ENCODE results near the gene ACTN4. TPM values are rescaled to one million over a fixed set of nuclear protein-coding genes. Genes with fewer than 3 reads are reported as not detected.

ACTN4 gene
- total and polyA plus RNA-seq, 2 donors (not counting 1 experiment from before 2014, with no cell fraction given): 127 to 683 TPM

GRCh38 chr19:38713865-38714264 is 66.4 kb downstream of the ACTN4 start:
- H3K79me2 ChIP-seq (ENCODE audit: control insufficient read depth, insufficient read depth, low read length): peaks cover 40% of the 10 kb centered on the region
- no peak for DNase-seq (ENCODE audit: low read depth in 2 of 2)
- no peak overlapping the region for H2AFZ ChIP-seq (ENCODE audit: low read length)
- no peak overlapping the region for H3K4me2 ChIP-seq (ENCODE audit: extremely low read depth, insufficient read depth, low read length)
- H3K4me1 ChIP-seq (ENCODE audit: control insufficient read depth, extremely low read depth, insufficient read depth, low read length): peaks cover 49% of the 10 kb centered on the region
- TF ChIP-seq, protein P1, sequence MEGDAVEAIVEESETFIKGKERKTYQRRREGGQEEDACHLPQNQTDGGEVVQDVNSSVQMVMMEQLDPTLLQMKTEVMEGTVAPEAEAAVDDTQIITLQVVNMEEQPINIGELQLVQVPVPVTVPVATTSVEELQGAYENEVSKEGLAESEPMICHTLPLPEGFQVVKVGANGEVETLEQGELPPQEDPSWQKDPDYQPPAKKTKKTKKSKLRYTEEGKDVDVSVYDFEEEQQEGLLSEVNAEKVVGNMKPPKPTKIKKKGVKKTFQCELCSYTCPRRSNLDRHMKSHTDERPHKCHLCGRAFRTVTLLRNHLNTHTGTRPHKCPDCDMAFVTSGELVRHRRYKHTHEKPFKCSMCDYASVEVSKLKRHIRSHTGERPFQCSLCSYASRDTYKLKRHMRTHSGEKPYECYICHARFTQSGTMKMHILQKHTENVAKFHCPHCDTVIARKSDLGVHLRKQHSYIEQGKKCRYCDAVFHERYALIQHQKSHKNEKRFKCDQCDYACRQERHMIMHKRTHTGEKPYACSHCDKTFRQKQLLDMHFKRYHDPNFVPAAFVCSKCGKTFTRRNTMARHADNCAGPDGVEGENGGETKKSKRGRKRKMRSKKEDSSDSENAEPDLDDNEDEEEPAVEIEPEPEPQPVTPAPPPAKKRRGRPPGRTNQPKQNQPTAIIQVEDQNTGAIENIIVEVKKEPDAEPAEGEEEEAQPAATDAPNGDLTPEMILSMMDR (conservative IDR thresholded peaks at IDR 0.05 in 1 of 2, IDR thresholded peaks at IDR 0.05 in 1 of 2; ENCODE audit: low read depth in 1 of 2, low read length in 2 of 2): no peak
- no peak for TF ChIP-seq EZH2 (IDR thresholded peaks at IDR 0.05; ENCODE audit: low read length, missing control alignments)
- no peaks in the 10 kb centered on the region for H3K9me3 ChIP-seq (ENCODE audit: control insufficient read depth, insufficient read depth, low read depth, low read length)
- no peaks in the 10 kb centered on the region for H3K27me3 ChIP-seq (ENCODE audit: control insufficient read depth, insufficient read depth, low read length)
- no peak overlapping the region for H3K4me3 ChIP-seq (replicated peaks in 1 of 4; ENCODE audit: control extremely low read depth in 1 of 4, insufficient read depth in 1 of 4, low read depth in 3 of 4, low read length in 4 of 4)
- no peak overlapping the region for H3K9ac ChIP-seq (ENCODE audit: insufficient read depth, low read length)
- no peaks in the 10 kb centered on the region for H4K20me1 ChIP-seq (ENCODE audit: control insufficient read depth, extremely low read depth, insufficient read depth, low read length)
- peaks cover 54% of the 10 kb centered on the region for H3K36me3 ChIP-seq (ENCODE audit: control insufficient read depth, insufficient read depth, low read length)
- H3K27ac ChIP-seq (ENCODE audit: insufficient read depth, low read length): no peak overlapping the region

DNA sequence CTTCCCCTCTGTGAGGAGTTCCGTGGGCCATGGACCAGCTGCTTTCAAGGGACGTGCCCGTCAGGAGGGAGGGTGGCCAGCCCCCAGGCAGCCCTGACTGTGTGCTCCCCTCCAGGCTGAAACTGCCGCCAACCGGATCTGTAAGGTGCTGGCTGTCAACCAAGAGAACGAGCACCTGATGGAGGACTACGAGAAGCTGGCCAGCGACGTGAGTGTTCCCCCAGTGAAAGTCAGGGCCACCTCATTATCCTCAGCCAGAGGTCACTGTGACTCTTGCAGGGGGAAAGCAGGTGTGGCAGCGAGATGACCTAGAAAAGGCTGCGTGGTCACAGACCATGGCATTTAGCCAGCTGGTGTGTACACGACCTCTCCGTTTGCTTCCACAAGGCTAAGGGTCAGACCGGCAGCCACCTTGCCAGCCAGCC is 66.9 kb downstream of the ACTN4 start:
- no peak overlapping the region for H3K4me2 ChIP-seq (ENCODE audit: extremely low read depth, insufficient read depth, low read length)
- TF ChIP-seq, protein P1 (conservative IDR thresholded peaks at IDR 0.05 in 1 of 2, IDR thresholded peaks at IDR 0.05 in 1 of 2; ENCODE audit: low read depth in 1 of 2, low read length in 2 of 2): no peak
- no peak for TF ChIP-seq EZH2 (IDR thresholded peaks at IDR 0.05; ENCODE audit: low read length, missing control alignments)
- DNase-seq (ENCODE audit: low read depth in 2 of 2): no peak
- no peak overlapping the region for H3K9ac ChIP-seq (ENCODE audit: insufficient read depth, low read length)
- peaks cover 39% of the 10 kb centered on the region for H3K79me2 ChIP-seq (ENCODE audit: control insufficient read depth, insufficient read depth, low read length)
- H3K4me3 ChIP-seq (replicated peaks in 1 of 4; ENCODE audit: control extremely low read depth in 1 of 4, insufficient read depth in 1 of 4, low read depth in 3 of 4, low read length in 4 of 4): no peak overlapping the region
- H3K4me1 ChIP-seq (ENCODE audit: control insufficient read depth, extremely low read depth, insufficient read depth, low read length): peaks cover 51% of the 10 kb centered on the region
- H4K20me1 ChIP-seq (ENCODE audit: control insufficient read depth, extremely low read depth, insufficient read depth, low read length): no peaks in the 10 kb centered on the region
- no peaks in the 10 kb centered on the region for H3K27me3 ChIP-seq (ENCODE audit: control insufficient read depth, insufficient read depth, low read length)
- no peak overlapping the region for H2AFZ ChIP-seq (ENCODE audit: low read length)
- no peak overlapping the region for H3K27ac ChIP-seq (ENCODE audit: insufficient read depth, low read length)
- no peaks in the 10 kb centered on the region for H3K9me3 ChIP-seq (ENCODE audit: control insufficient read depth, insufficient read depth, low read depth, low read length)
- H3K36me3 ChIP-seq (ENCODE audit: control insufficient read depth, insufficient read depth, low read length): peaks cover 52% of the 10 kb centered on the region

DNA sequence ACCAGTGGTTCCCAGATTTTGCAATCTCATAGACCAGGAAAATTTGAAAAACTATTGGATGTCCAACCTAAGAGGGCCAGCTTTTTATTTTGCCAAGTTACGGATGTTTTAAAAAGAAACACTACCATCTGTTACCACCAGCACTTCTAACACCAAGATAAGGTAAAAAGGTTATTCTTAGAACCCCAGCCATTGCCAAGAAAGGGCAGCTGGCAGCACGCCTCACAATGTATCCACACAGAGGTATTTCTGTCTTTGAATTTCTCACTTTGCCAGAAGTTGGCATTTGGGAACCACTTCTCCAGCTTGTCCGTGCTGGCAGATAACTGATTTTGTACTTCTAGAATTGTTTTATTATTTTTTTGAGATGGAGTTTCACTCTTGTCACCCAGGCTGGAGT is 68.1 kb downstream of the ACTN4 start:
- Histone ChIP-seq H3K79me2 (ENCODE audit: control insufficient read depth, insufficient read depth, low read length) (peaks cover 40% of the 10 kb centered on the region), H2AFZ (ENCODE audit: low read length) (no peak overlapping the region), H3K4me2 (ENCODE audit: extremely low read depth, insufficient read depth, low read length) (no peak overlapping the region), H3K27me3 (ENCODE audit: control insufficient read depth, insufficient read depth, low read length) (no peaks in the 10 kb centered on the region), H3K9ac (ENCODE audit: insufficient read depth, low read length) (no peak overlapping the region), H4K20me1 (ENCODE audit: control insufficient read depth, extremely low read depth, insufficient read depth, low read length) (no peaks in the 10 kb centered on the region), H3K36me3 (ENCODE audit: control insufficient read depth, insufficient read depth, low read length) (peaks cover 48% of the 10 kb centered on the region), H3K27ac (ENCODE audit: insufficient read depth, low read length) (no peak overlapping the region), H3K9me3 (ENCODE audit: control insufficient read depth, insufficient read depth, low read depth, low read length) (no peaks in the 10 kb centered on the region), H3K4me3 (replicated peaks in 1 of 4; ENCODE audit: control extremely low read depth in 1 of 4, insufficient read depth in 1 of 4, low read depth in 3 of 4, low read length in 4 of 4) (no peak overlapping the region), H3K4me1 (ENCODE audit: control insufficient read depth, extremely low read depth, insufficient read depth, low read length) (peaks cover 42% of the 10 kb centered on the region)
- no peak for TF ChIP-seq EZH2 (IDR thresholded peaks at IDR 0.05; ENCODE audit: low read length, missing control alignments)
- TF ChIP-seq, protein P1 (conservative IDR thresholded peaks at IDR 0.05 in 1 of 2, IDR thresholded peaks at IDR 0.05 in 1 of 2; ENCODE audit: low read depth in 1 of 2, low read length in 2 of 2): no peak
- no peak for DNase-seq (ENCODE audit: low read depth in 2 of 2)

All from fibroblast of lung (primary cell).